HEK293T (cell line): ENCODE results near the gene KLHL9.
A peak's percentile ranks its signal among the peaks of the same experiment; 100 is the strongest.

ENCODE experiments used
- CTCF ChIA-PET: fragments of 350-600 bp; formaldehyde crosslinking; extraction: SDS; loops from one replicate; lab custom pipeline; 2021; ENCODE audit warnings: antibody characterized with exemption, inconsistent platforms; lab: Yijun Ruan, JAX
- POLR2A ChIA-PET: fragments of 350-600 bp; formaldehyde crosslinking; extraction: SDS; loops from one replicate; lab custom pipeline; 2020; ENCODE audit warnings: antibody characterized with exemption, inconsistent platforms; lab: Yijun Ruan, JAX
- DNase-seq: peaks from one replicate; pipeline ENCODE4 v3.0.0; 2012; ENCODE audit warnings: mixed read lengths; ENCODE audit errors: extremely low spot score
- ARNT ChIP-seq: fragments of 450-650 bp; IDR thresholded peaks from 2 replicates; pipeline ENCODE4 v1.6.1; 2017; ENCODE audit warnings: mild to moderate bottlenecking
- BHLHE40 ChIP-seq: fragments of 450-650 bp; IDR thresholded peaks from 2 replicates; pipeline ENCODE4 v1.6.1; 2016; ENCODE audit warnings: mild to moderate bottlenecking, moderate library complexity, borderline replicate concordance
- CTBP1 ChIP-seq: fragments of 450-650 bp; IDR thresholded peaks from 2 replicates; pipeline ENCODE4 v1.6.1; 2016; ENCODE audit warnings: borderline replicate concordance
- ELF4 ChIP-seq: fragments of 450-650 bp; IDR thresholded peaks from 2 replicates; pipeline ENCODE4 v1.6.1; 2017; ENCODE audit warnings: antibody characterized with exemption
- FOXA1 ChIP-seq: fragments of 450-650 bp; IDR thresholded peaks from 2 replicates; pipeline ENCODE4 v1.6.1; 2016; ENCODE audit warnings: mild to moderate bottlenecking
- FOXK2 ChIP-seq: fragments of 450-650 bp; IDR thresholded peaks from 2 replicates; pipeline ENCODE4 v1.6.1; 2016; ENCODE audit warnings: mild to moderate bottlenecking
- FOXM1 ChIP-seq: fragments of 450-650 bp; IDR thresholded peaks from 2 replicates; pipeline ENCODE4 v1.6.1; 2017; ENCODE audit warnings: mild to moderate bottlenecking, borderline replicate concordance
- HDGF ChIP-seq: fragments of 450-650 bp; IDR thresholded peaks from 2 replicates; pipeline ENCODE4 v1.6.1; 2017; ENCODE audit warnings: antibody characterized with exemption, borderline replicate concordance
- L3MBTL2 ChIP-seq: fragments of 450-650 bp; conservative IDR thresholded peaks from 2 replicates; pipeline ENCODE4 v1.6.1; 2016; ENCODE audit warnings: mild to moderate bottlenecking
- LEF1 ChIP-seq: fragments of 450-650 bp; IDR thresholded peaks from 2 replicates; pipeline ENCODE4 v1.6.1; 2017; ENCODE audit warnings: mild to moderate bottlenecking, borderline replicate concordance
- NFRKB ChIP-seq: fragments of 450-650 bp; IDR thresholded peaks from 2 replicates; pipeline ENCODE4 v1.6.1; 2016; ENCODE audit warnings: mild to moderate bottlenecking, moderate library complexity
- PKNOX1 ChIP-seq: fragments of 450-650 bp; IDR thresholded peaks from 2 replicates; pipeline ENCODE4 v1.6.1; 2016
- SP1 ChIP-seq: fragments of 450-650 bp; IDR thresholded peaks from 2 replicates; pipeline ENCODE4 v1.6.1; 2017
- SUZ12 ChIP-seq: fragments of 450-650 bp; IDR thresholded peaks from 2 replicates; pipeline ENCODE4 v1.6.1; 2016; ENCODE audit warnings: mild to moderate bottlenecking
- TARDBP ChIP-seq: fragments of 450-650 bp; IDR thresholded peaks from 2 replicates; pipeline ENCODE4 v1.6.1; 2016
- ZNF384 ChIP-seq: fragments of 450-650 bp; IDR thresholded peaks from 2 replicates; pipeline ENCODE4 v1.6.1; 2016

The KLHL9 gene

GRCh38 chr9:21317956-21318923 lies 17.0 kb downstream of the KLHL9 start:
- CTCF ChIA-PET = interaction anchor here (0.6 to 0.7 kb wide), 5 partner anchors 35 to 158 kb away, joined by 3 to 7 read pairs (median 4); no protein-coding TSS in a partner anchor
- peak; percentile 46 for DNase-seq
- TF ChIP-seq LEF1 (no peak), FOXM1 (no peak), HDGF (no peak), SP1 (no peak), ZNF384 (no peak), BHLHE40 (no peak), FOXA1 (no peak), L3MBTL2 (no peak), NFRKB (no peak), CTBP1 (no peak), PKNOX1 (no peak)
- POLR2A ChIA-PET = no interaction called here

- ChIA-PET POLR2A (no interaction called here), CTCF (interaction anchor here (1.0 kb wide), 1 partner anchor 122 kb away, joined by 3 read pairs; no protein-coding TSS in a partner anchor)
- TF ChIP-seq PKNOX1 (no peak), FOXM1 (no peak), HDGF (no peak), LEF1 (no peak), SP1 (no peak), FOXA1 (no peak), NFRKB (no peak), BHLHE40 (no peak), TARDBP (no peak), ZNF384 (no peak), ELF4 (no peak), CTBP1 (no peak), ARNT (no peak), SUZ12 (no peak), FOXK2 (no peak), L3MBTL2 (no peak)
- no peak for DNase-seq
Measured at GRCh38 chr9:21316860-21317259, 18.3 kb downstream of the KLHL9 start.

GRCh38 chr9:21316032-21316842 lies 19.0 kb downstream of the KLHL9 start:
- CTCF ChIA-PET = interaction anchor here (1.0 kb wide), 1 partner anchor 122 kb away, joined by 3 read pairs; no protein-coding TSS in a partner anchor
- TF ChIP-seq NFRKB (no peak), ZNF384 (no peak), TARDBP (no peak), FOXM1 (no peak), FOXA1 (no peak), L3MBTL2 (no peak), SP1 (no peak), BHLHE40 (no peak), SUZ12 (no peak)
- POLR2A ChIA-PET = no interaction called here
- no peak for DNase-seq

- no peak for DNase-seq
- CTCF ChIA-PET = no interaction called here
- TF ChIP-seq FOXK2 (no peak), CTBP1 (no peak), PKNOX1 (no peak), FOXA1 (no peak), LEF1 (no peak), TARDBP (no peak), ZNF384 (no peak), SUZ12 (no peak), BHLHE40 (no peak), HDGF (no peak), FOXM1 (no peak), SP1 (no peak), L3MBTL2 (no peak), ELF4 (no peak), ARNT (no peak)
- POLR2A ChIA-PET = no interaction called here
Measured at GRCh38 chr9:21314152-21314551, 21.1 kb downstream of the KLHL9 start.

- CTCF ChIA-PET = no interaction called here
Measured at GRCh38 chr9:21311889-21312288, 23.3 kb downstream of the KLHL9 start.

More at GRCh38 chr9:21311889-21312288, 23.3 kb downstream of the KLHL9 start:
- DNase-seq = no peak
- POLR2A ChIA-PET = no interaction called here
- TF ChIP-seq SP1 (no peak), ZNF384 (no peak), CTBP1 (no peak), NFRKB (no peak), L3MBTL2 (no peak), FOXM1 (no peak), FOXA1 (no peak), TARDBP (no peak), ELF4 (no peak), SUZ12 (no peak), BHLHE40 (no peak)
